Gastrocnemius medialis (tissue), 4 donors: Measurements from ENCODE around the gene NSD2. TPM values are rescaled to one million over a fixed set of nuclear protein-coding genes. Genes with fewer than 3 reads are reported as not detected.
A peak's percentile ranks its signal among the peaks of the same experiment; 100 is the strongest.

ENCODE experiments used
- ATAC-seq, 2 donors: fragments of 150-250 bp; one replicate each; pipeline ENCODE4 v1.9.1; 2016
- DNase-seq, 2 donors: peaks; one replicate each; pipeline ENCODE4 v3.0.0-alpha.2; 2019
- H3K27ac ChIP-seq, 4 donors: fragments of 200-600 bp; sonication (generic); 1 replicate in 1 of 4; 2 replicates in 3 of 4; pipeline ENCODE4 v1.5.1; 2016 to 2018; ENCODE audit warnings: mild to moderate bottlenecking in 2 of 4, moderate library complexity in 1 of 4
- H3K27me3 ChIP-seq, 3 donors: fragments of 200-600 bp; sonication (generic) in 2 of 3; 1 replicate in 1 of 3; 2 replicates in 2 of 3; pipeline versions ENCODE4 v1.5.1 to v1.6.0; 2016 to 2019; ENCODE audit warnings: mild to moderate bottlenecking in 1 of 3, moderate library complexity in 1 of 3
- H3K36me3 ChIP-seq, 2 donors: fragments of 200-600 bp; sonication (generic) in 1 of 2; one replicate each; pipeline ENCODE4 v1.5.1; 2017 to 2018
- H3K4me1 ChIP-seq, 2 donors: fragments of 200-600 bp; sonication (generic) in 1 of 2; one replicate each; pipeline ENCODE4 v1.5.1; 2016 to 2017; ENCODE audit warnings: mild to moderate bottlenecking in 2 of 2
- H3K4me3 ChIP-seq, 4 donors: fragments of 200-600 bp; sonication (generic) in 3 of 4; 1 replicate in 1 of 4; 2 replicates in 3 of 4; pipeline ENCODE4 v1.5.1; 2016 to 2019; ENCODE audit warnings: mild to moderate bottlenecking in 2 of 4
- H3K9me3 ChIP-seq, 3 donors: fragments of 200-600 bp; sonication (generic) in 2 of 3; 1 replicate in 1 of 3; 2 replicates in 2 of 3; pipeline ENCODE4 v1.5.1; 2016 to 2019
- POLR2A ChIP-seq, 2 donors: fragments of 450-650 bp; IDR thresholded peaks; one replicate each; pipeline ENCODE4 v1.6.1; 2017; ENCODE audit warnings: antibody characterized with exemption in 2 of 2, mild to moderate bottlenecking in 2 of 2, moderate library complexity in 2 of 2
- in situ Hi-C, 4 donors: fragments of 200-750 bp; cut with MboI; loops; one replicate each; pipeline versions ENCODE4 v1.15.0 to v1.8.0; 2017; ENCODE audit warnings: low sequenced_read_pairs in 4 of 4
- intact Hi-C: fragments of 100-400 bp; cut with DNase I; formaldehyde crosslinking; loops from one replicate; pipeline ENCODE4 v1.15.1; 2023; ENCODE audit warnings: low total_unique reads
- total RNA-seq, 4 donors: library from RNA; depleted of rRNA; stranded (reverse); fragments of >200 nt; gene quantifications; one replicate each; pipeline versions ENCODE4 v1.1.0 to v1.2.3, GENCODE V29; 2016
- TF ChIP-seq, protein P1 (sequence below), 5 experiments: fragments of 450-650 bp in 3 of 5; fragments of 200-600 bp in 2 of 5; sonication (generic) in 2 of 5; IDR thresholded peaks in 4 of 5; conservative IDR thresholded peaks in 1 of 5; 1 replicate in 4 of 5; 2 replicates in 1 of 5; pipeline ENCODE4 v1.5.1; 2016 to 2019; ENCODE audit warnings: antibody characterized with exemption in 5 of 5, mild to moderate bottlenecking in 3 of 5, moderate library complexity in 3 of 5

The NSD2 gene
- total RNA-seq, 4 donors from 2014 or later = 14.8 to 21.3 (median 16.8) TPM

DNA sequence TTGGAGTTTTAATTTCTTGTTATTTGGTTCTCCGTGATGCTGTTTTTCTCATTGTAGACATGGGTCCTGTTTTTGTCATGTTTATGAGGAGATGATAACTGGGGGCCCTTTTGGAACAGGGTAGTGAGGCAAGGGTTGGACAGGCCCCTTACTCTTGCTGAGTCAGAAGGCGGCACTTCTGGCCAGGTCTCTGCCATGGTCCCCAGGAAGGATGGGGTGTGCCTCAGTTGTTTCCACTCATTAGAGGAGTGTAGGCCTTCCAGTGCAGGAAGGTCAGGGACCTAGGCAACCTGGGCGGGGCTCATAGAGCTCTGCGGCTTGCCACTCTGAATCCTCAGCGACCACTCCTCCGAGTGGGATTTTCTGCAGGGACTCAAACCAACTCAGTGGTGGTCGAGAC, 69.4 kb downstream of the NSD2 start:
- Histone ChIP-seq H3K27ac (peak overlapping the region in 3 of 4 donors; percentile 22 to 71 (median 52)), H3K9me3 (no peaks in the 10 kb centered on the region), H3K4me1 (peaks cover 5 to 17% of the 10 kb centered on the region in 2 donors), H3K27me3 (no peaks in the 10 kb centered on the region), H3K4me3 (no peak overlapping the region), H3K36me3 (peaks cover 0 to 12% of the 10 kb centered on the region in 2 donors)
- TF ChIP-seq, protein P1, sequence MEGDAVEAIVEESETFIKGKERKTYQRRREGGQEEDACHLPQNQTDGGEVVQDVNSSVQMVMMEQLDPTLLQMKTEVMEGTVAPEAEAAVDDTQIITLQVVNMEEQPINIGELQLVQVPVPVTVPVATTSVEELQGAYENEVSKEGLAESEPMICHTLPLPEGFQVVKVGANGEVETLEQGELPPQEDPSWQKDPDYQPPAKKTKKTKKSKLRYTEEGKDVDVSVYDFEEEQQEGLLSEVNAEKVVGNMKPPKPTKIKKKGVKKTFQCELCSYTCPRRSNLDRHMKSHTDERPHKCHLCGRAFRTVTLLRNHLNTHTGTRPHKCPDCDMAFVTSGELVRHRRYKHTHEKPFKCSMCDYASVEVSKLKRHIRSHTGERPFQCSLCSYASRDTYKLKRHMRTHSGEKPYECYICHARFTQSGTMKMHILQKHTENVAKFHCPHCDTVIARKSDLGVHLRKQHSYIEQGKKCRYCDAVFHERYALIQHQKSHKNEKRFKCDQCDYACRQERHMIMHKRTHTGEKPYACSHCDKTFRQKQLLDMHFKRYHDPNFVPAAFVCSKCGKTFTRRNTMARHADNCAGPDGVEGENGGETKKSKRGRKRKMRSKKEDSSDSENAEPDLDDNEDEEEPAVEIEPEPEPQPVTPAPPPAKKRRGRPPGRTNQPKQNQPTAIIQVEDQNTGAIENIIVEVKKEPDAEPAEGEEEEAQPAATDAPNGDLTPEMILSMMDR (IDR thresholded peaks at IDR 0.05 in 4 of 5, conservative IDR thresholded peaks at IDR 0.05 in 1 of 5) = no peak
- TF ChIP-seq POLR2A (IDR thresholded peaks at IDR 0.05) = no peak
- DNase-seq (no peak), ATAC-seq (peak in 1 of 2 donors; percentile 10)
- intact Hi-C loops = no loop called here
- in situ Hi-C loops = no loop called here

DNA sequence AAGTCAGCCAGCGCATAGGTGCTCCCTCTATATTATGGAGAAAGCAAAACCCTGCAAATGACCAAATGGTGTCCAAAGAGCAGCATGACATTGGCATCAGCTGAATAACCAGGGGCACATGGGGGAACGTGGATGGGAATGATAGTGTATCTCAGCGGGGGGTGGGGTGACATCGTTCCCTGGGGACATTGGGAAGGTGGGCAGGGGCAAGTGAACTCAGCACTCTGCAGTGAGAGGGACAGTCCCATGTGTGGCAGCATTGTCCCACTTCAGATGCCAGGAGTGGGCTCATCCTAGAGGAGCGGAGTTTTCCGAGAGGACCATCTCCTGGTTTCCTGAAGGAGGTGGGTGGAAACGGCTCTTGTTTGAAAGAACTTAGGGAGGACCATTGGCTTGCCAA, 72.7 kb downstream of the NSD2 start:
- DNase-seq (no peak), ATAC-seq (no peak)
- Histone ChIP-seq H3K9me3 (no peaks in the 10 kb centered on the region), H3K4me3 (no peak overlapping the region), H3K36me3 (peaks cover 0 to 6% of the 10 kb centered on the region in 2 donors), H3K27me3 (no peaks in the 10 kb centered on the region), H3K27ac (no peak overlapping the region), H3K4me1 (peaks cover 5 to 17% of the 10 kb centered on the region in 2 donors)
- in situ Hi-C loops (no loop called here), intact Hi-C loops (no loop called here)
- TF ChIP-seq POLR2A (IDR thresholded peaks at IDR 0.05) = no peak
- TF ChIP-seq, protein P1 (IDR thresholded peaks at IDR 0.05 in 4 of 5, conservative IDR thresholded peaks at IDR 0.05 in 1 of 5) = no peak

DNA sequence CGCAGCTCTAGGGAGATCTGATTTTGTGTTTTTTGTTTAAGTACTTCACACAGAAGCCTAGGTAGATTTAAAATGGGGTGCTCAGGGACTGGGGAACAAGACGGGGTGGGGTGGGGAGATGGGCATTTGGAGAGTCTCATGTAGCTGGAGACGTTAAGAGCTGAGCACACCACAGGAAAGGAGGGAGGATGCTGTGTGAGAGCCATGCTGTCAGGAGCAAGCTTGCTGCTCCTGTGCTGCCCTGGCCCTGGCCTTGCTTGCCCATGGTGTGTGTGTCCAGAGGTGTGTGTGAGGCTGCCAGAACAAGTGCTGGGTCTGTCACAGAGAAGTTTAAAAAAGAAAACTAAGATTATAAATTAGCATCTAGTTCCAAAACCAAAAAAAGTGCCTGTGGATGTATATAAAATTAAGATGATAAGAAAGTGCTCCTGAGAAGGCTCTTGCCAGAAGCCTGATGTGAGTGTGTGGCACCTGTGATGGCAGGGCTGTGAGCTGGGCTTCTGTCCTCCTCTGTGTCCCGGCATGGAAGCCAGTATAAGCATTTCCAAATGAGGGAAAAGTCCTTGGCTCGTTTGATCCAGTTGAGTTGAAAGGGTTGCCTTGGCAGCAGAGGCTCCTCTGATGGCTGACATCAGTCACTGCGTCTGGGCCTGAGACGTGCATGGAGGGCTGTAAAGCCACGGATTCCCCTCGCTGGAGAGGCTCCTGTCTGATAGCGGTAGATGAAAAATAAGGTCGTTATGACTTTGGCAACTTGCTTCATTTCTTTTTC, 74.1 kb downstream of the NSD2 start:
- Histone ChIP-seq H3K9me3 (no peaks in the 10 kb centered on the region), H3K27ac (no peak overlapping the region), H3K4me3 (no peak overlapping the region), H3K27me3 (no peaks in the 10 kb centered on the region), H3K4me1 (peaks cover 0 to 7% of the 10 kb centered on the region in 2 donors), H3K36me3 (peaks cover 0 to 6% of the 10 kb centered on the region in 2 donors)
- TF ChIP-seq, protein P1 (IDR thresholded peaks at IDR 0.05 in 4 of 5, conservative IDR thresholded peaks at IDR 0.05 in 1 of 5) = no peak
- TF ChIP-seq POLR2A (IDR thresholded peaks at IDR 0.05) = no peak
- in situ Hi-C loops (no loop called here), intact Hi-C loops (no loop called here)
- ATAC-seq (no peak), DNase-seq (no peak)

DNA sequence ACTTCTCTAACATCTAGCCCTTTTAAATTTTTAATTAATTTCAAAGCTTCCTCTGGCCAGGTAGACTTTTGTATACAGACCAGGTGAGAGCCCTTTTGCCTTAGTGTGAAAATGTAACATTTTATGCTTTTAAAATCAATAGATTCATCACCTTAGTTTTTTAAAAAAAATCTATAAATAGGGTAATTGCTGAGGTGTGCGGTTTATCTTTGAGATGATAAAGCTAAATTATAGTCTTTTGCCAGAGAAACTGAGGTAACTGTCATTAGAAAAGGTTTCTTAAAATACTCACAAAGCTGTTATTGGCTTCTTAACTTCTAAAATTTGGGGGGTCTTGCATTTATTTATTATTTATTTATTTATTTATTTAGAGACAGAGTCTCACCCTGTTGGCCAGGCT, 74.7 kb downstream of the NSD2 start:
- Histone ChIP-seq H3K4me1 (peaks cover 0 to under 1% of the 10 kb centered on the region in 2 donors), H3K36me3 (peaks cover 0 to 6% of the 10 kb centered on the region in 2 donors), H3K9me3 (no peaks in the 10 kb centered on the region), H3K4me3 (no peak overlapping the region), H3K27ac (no peak overlapping the region), H3K27me3 (no peaks in the 10 kb centered on the region)
- in situ Hi-C loops (no loop called here), intact Hi-C loops (no loop called here)
- DNase-seq = no peak
- ATAC-seq = no peak
- TF ChIP-seq POLR2A (IDR thresholded peaks at IDR 0.05) = no peak
- TF ChIP-seq, protein P1 (IDR thresholded peaks at IDR 0.05 in 4 of 5, conservative IDR thresholded peaks at IDR 0.05 in 1 of 5) = no peak
